Smooth muscle cell (in vitro differentiated cells): ENCODE data around the gene RAB37. TPM values are rescaled to one million over a fixed set of nuclear protein-coding genes. Genes with fewer than 3 reads are reported as not detected.
A peak's percentile ranks its signal among the peaks of the same experiment; 100 is the strongest.

Experiments used
- DNase-seq: peaks from one replicate; lab custom pipeline; 2025; ENCODE audit not compliant: unreplicated experiment; lab: John Stamatoyannopoulos, UW
- H2AFZ ChIP-seq: fragments of 200-600 bp; sonication (generic); 2 replicates; pipeline ENCODE4 v1.6.0; 2016; ENCODE audit warnings: antibody characterized with exemption, low read depth, mild to moderate bottlenecking
- H3F3A ChIP-seq: fragments of 200-600 bp; sonication (generic); 2 replicates; pipeline ENCODE4 v1.6.0; 2017; ENCODE audit warnings: antibody characterized with exemption, low read depth
- H3K27ac ChIP-seq: fragments of 200-600 bp; sonication (generic); 2 replicates; pipeline ENCODE4 v1.5.1; 2016; ENCODE audit warnings: low read depth, mild to moderate bottlenecking
- H3K27me3 ChIP-seq: fragments of 200-600 bp; sonication (generic); 2 replicates; pipeline ENCODE4 v1.6.1; 2016; ENCODE audit warnings: low read depth, mild to moderate bottlenecking
- H3K36me3 ChIP-seq: fragments of 200-600 bp; sonication (generic); 2 replicates; pipeline ENCODE4 v1.5.1; 2016; ENCODE audit warnings: low read depth
- H3K4me1 ChIP-seq: fragments of 200-600 bp; sonication (generic); 2 replicates; pipeline ENCODE4 v1.5.1; 2016; ENCODE audit warnings: low read depth
- H3K4me2 ChIP-seq: fragments of 200-600 bp; sonication (generic); 2 replicates; pipeline ENCODE4 v1.6.0; 2016; ENCODE audit warnings: mild to moderate bottlenecking
- H3K4me3 ChIP-seq: fragments of 200-600 bp; sonication (generic); 2 replicates; pipeline ENCODE4 v1.5.1; 2016; ENCODE audit warnings: mild to moderate bottlenecking
- H3K79me2 ChIP-seq: fragments of 200-600 bp; sonication (generic); 2 replicates; pipeline ENCODE4 v1.6.0; 2016; ENCODE audit warnings: low read depth, mild to moderate bottlenecking
- H3K9ac ChIP-seq: fragments of 200-600 bp; sonication (generic); 2 replicates; pipeline ENCODE4 v1.6.0; 2016; ENCODE audit warnings: low read depth
- H3K9me3 ChIP-seq: fragments of 200-600 bp; sonication (generic); replicated peaks from 2 replicates; pipeline ENCODE4 v1.5.1; 2016; ENCODE audit warnings: low read depth
- H4K20me1 ChIP-seq: fragments of 200-600 bp; sonication (generic); 2 replicates; pipeline ENCODE4 v1.6.0; 2016; ENCODE audit warnings: low read depth
- CTCF ChIP-seq: fragments of 200-600 bp; sonication (generic); IDR thresholded peaks from 2 replicates; pipeline ENCODE4 v1.5.1; 2017; ENCODE audit warnings: borderline replicate concordance, mild to moderate bottlenecking, antibody characterized with exemption; ENCODE audit not compliant: insufficient read depth, poor library complexity, severe bottlenecking
- WGBS: methylation state at CpG from one replicate; pipeline ENCODE4 v1.1.7; 2016; ENCODE audit warnings: low lambda C conversion rate; 5-methylcytosine and 5-hydroxymethylcytosine counted together
- polyA plus RNA-seq: library from polyadenylated mRNA; unstranded; fragments of >200 nt; fragmentation: Nextera tagmentation; extraction: Ambion mirVana; gene quantifications from 2 replicates; pipeline ENCODE4 v1.2.1, GENCODE V29; 2016
- total RNA-seq: library from RNA; depleted of rRNA; stranded (reverse); fragments of >200 nt; gene quantifications from 2 replicates; pipeline ENCODE4 v1.2.3, GENCODE V29; 2014

RAB37 gene
- total and polyA plus RNA-seq, 2 experiments from 2014 or later, result 0.16 TPM; not detected in 1

GRCh38 chr17:74744714-74745547 is 7.9 kb downstream of the RAB37 start:
- Histone ChIP-seq H2AFZ (no peak overlapping the region), H3K4me1 (peaks cover 32% of the 10 kb centered on the region), H3F3A (peaks cover 18% of the 10 kb centered on the region), H4K20me1 (no peaks in the 10 kb centered on the region), H3K36me3 (no peaks in the 10 kb centered on the region), H3K27ac (no peak overlapping the region), H3K4me2 (peak overlapping the region; percentile 13), H3K79me2 (no peaks in the 10 kb centered on the region), H3K27me3 (no peaks in the 10 kb centered on the region), H3K4me3 (no peak overlapping the region), H3K9me3 (no peaks in the 10 kb centered on the region), H3K9ac (no peak overlapping the region)
- WGBS, result 36% methylated on average over 24 of the region's 24 CpGs
- peak; percentile 100 for TF ChIP-seq CTCF
- peak; percentile 49 for DNase-seq

GRCh38 chr17:74745548-74746177 is 8.6 kb downstream of the RAB37 start:
- Histone ChIP-seq H3K79me2 (no peaks in the 10 kb centered on the region), H2AFZ (no peak overlapping the region)

GRCh38 chr17:74746376-74746775 is 9.3 kb downstream of the RAB37 start:
- H3F3A ChIP-seq, result peaks cover 18% of the 10 kb centered on the region
- peak overlapping the region; percentile 51 for H3K4me2 ChIP-seq
- DNase-seq, result no peak
- H3K79me2 ChIP-seq, result no peaks in the 10 kb centered on the region
- H3K9me3 ChIP-seq, result no peaks in the 10 kb centered on the region
- H3K27me3 ChIP-seq, result no peaks in the 10 kb centered on the region
- no peak overlapping the region for H3K4me3 ChIP-seq
- no peaks in the 10 kb centered on the region for H3K36me3 ChIP-seq
- TF ChIP-seq CTCF, result no peak
- H4K20me1 ChIP-seq, result no peaks in the 10 kb centered on the region
- H3K4me1 ChIP-seq, result peaks cover 43% of the 10 kb centered on the region
- H2AFZ ChIP-seq, result no peak overlapping the region
- 45% methylated on average over 5 of the region's 5 CpGs for WGBS
- no peak overlapping the region for H3K27ac ChIP-seq
- no peak overlapping the region for H3K9ac ChIP-seq

More at GRCh38 chr17:74745548-74746177, 8.6 kb downstream of the RAB37 start:
- peaks cover 18% of the 10 kb centered on the region for H3F3A ChIP-seq
- H3K36me3 ChIP-seq, result no peaks in the 10 kb centered on the region
- 84% methylated on average over 8 of the region's 8 CpGs for WGBS
- H3K9ac ChIP-seq, result no peak overlapping the region
- no peaks in the 10 kb centered on the region for H3K9me3 ChIP-seq
- no peaks in the 10 kb centered on the region for H4K20me1 ChIP-seq
- H3K4me1 ChIP-seq, result peaks cover 38% of the 10 kb centered on the region
- TF ChIP-seq CTCF, result no peak
- no peak overlapping the region for H3K4me2 ChIP-seq
- DNase-seq, result no peak
- H3K4me3 ChIP-seq, result no peak overlapping the region
- H3K27me3 ChIP-seq, result no peaks in the 10 kb centered on the region
- H3K27ac ChIP-seq, result no peak overlapping the region
